Measurements from ENCODE around the gene FOXI1.

The FOXI1 gene

DNA sequence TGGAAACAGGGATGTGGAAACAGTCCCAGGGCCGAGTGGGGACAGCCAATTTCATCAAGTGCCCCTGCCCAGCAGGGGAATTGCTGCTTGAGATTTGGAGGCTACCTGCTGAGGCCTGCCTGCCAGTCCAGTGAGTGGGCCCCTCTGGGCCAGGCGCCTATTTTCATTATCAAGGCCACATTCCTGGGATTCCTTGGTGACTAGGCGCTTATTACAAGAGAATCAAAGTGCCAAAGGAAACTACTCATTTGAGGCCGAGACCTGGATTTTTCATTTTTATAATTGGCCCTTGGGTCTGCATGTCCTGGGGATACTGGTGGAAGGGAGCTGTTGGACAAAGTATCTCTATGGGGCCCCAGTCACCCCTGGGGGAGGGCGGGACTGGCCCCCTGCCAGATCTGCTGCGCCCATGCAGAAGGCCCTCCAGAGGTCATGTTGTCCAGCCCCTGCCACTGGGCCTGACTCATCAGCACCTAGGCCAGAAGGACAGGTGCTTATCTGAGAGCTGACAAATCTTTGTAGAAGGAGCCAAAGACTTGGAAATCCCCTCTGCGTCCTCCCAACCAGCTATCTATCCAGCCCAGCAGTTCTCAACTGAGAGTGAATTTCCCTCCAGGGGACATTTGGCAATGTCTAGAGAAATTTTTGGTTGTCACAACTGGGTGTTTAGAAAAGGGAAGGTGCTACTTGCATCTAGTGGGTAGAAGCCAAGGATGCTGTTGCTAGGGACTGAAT lies 45.6 kb downstream of the FOXI1 start:
- no peak for DNase-seq (ENCODE audit: low spot score)

DNA sequence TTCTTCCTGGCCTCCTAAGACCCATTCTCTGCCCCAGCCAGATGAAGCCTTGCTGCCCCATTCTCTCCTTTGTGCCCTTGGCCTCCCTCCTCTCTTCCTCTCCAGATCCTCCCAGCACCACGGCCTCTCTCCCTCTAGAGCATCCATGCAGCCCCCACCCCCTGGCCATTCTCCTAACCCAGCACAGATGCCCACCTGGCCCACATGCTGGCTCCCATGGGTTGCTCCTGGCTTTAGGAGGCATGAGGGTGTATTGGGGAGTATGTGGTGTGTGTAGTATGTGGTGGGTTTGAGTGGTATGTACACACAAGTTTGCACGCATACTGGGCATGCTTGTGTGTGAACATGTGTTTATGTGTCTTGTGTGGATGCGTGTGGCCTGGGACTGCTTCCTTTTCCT lies 47.1 kb downstream of the FOXI1 start:
- no peak for DNase-seq (ENCODE audit: low spot score)

GRCh38 chr5:170154297-170154696 lies 48.6 kb downstream of the FOXI1 start:
- DNase-seq (ENCODE audit: low spot score): no peak

DNA sequence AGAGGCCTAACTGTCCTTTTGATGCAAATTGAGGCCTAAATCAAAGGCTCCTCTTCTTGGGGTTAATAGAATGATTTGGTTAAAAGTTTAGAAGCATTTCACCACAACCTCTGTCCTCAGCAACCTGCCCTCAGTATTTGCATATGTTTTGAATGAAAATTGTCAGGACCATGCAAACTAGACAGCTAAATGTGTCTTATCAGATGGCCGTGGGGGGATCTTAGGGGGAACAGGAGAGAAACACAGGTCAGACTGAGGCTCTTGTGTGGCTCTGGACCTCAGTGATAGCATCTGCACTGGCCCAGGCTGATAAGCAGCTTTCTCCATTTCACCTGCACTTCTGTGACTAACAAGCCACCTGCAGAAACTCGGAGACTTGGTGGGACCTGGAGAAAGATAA lies 49.0 kb downstream of the FOXI1 start:
- no peak for DNase-seq (ENCODE audit: low spot score)

GRCh38 chr5:170155771-170156170 lies 50.1 kb downstream of the FOXI1 start:
- DNase-seq (ENCODE audit: low spot score): no peak

GRCh38 chr5:170159101-170159698 lies 53.5 kb downstream of the FOXI1 start:
- no peak for DNase-seq (ENCODE audit: low spot score)

Data from pons (tissue), 1 donor.